GM19099 (cell line): ENCODE measurements around the gene CFL1.

ENCODE experiments used
- POLR2A ChIP-seq: IDR thresholded peaks from 3 replicates; pipeline ENCODE4 v1.6.1; 2011; ENCODE audit warnings: low read depth; ENCODE audit not compliant: insufficient read length; ENCODE audit errors: extremely low read depth

Gene CFL1

GRCh38 chr11:65892661-65893317 lies 34.8 kb upstream of the CFL1 start:
- TF ChIP-seq POLR2A = no peak

GRCh38 chr11:65891219-65892136 lies 33.5 kb upstream of the CFL1 start:
- TF ChIP-seq POLR2A = peak; percentile 16

GRCh38 chr11:65890324-65891218 lies 32.6 kb upstream of the CFL1 start, which contains the start of gene CCDC85B:
Gene CCDC85B, plus strand, starts transcription at chr11:65890673. Its CDS starts 111 bp downstream, at chr11:65890784.
- TF ChIP-seq POLR2A = peak; percentile 98

DNA sequence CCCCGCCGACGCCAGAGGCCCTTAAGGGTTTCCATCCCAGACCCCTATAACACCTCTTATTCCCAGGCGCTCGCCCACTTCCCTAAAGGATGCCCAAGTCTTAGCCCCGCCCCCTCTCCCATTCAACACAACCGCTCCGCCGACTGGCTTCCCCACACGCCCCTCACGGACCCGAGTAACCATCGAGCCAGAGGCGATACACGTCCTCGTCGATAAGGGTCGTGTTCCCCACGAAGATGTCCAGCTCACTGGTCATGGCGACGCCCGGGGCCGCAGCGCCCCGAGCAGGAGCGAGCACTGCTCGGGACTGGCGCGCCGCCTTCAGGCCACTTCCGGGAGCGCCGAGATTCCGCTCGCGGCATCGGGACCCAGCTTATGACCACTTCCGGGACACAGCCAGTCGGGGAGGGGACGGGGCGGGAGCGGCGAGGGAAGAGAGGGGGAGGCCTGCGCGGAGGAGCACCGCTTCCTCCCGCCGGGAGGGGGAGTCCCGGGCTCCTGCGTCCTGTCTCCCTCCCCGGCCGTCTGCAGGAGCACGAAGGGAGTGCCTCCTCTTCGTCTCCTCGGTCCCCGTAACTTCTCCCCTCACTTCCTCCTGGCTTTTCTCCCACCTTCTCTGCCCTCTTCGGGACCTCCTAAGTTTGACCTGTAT lies 30.3 kb upstream of the CFL1 start, which contains the start of gene FIBP:
FIBP (minus strand) TSS at position 309 of the 652 bp plus-strand sequence; CDS start at position 256, 53 bp downstream.
- TF ChIP-seq POLR2A = peak; percentile 94

DNA sequence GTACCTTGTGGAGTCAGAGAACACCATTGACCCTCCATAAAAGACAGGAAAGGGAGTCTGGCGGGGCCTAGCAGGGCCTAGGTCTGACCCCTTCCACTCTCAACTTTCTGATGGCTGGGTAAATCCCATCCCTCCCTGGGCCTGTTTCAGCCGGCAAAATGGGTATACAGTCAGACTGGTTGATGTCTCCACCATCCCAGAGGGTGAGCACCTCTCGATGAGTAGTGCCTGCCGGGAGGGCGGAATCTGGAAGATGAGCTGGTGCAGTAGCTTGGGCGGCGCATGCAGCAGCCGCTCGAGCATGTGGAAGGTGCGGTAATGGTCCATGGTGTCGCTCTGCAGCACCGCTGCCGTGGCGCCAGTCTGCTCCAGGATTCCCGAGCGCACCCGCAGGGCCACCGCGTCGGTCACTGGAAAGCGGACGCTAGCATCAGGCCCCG lies 29.8 kb upstream of the CFL1 start:
- no peak for TF ChIP-seq POLR2A

DNA sequence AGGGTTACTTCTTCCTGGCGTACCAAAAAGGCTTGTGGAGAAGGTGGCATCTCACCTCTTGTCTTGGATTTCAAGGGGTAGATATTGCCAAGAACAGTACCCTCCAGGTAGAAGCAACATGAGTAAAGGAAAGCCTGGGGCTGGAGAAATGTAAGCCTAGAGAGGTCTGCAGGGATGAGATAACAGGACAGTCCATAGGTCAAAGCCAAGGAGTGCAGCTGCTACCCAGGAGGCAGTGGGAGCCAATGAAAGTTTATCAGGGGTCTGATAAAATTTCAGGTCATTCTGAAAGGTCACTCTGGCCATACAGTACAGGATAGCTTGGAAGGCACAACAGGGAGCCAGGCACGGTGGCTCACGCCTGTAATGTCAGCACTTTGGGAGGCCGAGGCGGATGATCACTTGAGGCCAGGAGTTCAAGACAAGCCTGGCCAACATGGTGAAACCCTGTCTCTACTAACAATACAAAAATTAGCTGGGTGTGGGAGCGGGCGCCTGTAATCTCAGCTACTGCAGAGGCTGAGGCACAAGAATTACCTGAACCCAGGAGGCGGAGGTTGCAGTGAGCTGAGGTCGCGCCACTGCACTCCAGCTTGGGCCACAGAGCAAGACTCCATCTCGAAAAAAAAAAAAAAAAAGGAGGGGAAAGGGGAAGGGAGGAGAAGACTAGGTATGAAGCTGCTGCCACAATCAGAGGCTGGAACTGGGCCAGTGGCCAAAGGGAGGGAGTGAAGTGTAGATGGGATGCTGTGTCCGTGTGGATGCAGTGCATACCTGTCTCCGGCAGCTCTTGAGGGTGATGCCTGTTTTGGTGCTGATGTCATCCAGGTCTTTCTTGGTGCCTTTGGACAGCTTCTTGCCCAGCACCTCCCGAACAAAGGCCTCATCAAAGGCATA lies 29.1 kb upstream of the CFL1 start:
- no peak for TF ChIP-seq POLR2A

DNA sequence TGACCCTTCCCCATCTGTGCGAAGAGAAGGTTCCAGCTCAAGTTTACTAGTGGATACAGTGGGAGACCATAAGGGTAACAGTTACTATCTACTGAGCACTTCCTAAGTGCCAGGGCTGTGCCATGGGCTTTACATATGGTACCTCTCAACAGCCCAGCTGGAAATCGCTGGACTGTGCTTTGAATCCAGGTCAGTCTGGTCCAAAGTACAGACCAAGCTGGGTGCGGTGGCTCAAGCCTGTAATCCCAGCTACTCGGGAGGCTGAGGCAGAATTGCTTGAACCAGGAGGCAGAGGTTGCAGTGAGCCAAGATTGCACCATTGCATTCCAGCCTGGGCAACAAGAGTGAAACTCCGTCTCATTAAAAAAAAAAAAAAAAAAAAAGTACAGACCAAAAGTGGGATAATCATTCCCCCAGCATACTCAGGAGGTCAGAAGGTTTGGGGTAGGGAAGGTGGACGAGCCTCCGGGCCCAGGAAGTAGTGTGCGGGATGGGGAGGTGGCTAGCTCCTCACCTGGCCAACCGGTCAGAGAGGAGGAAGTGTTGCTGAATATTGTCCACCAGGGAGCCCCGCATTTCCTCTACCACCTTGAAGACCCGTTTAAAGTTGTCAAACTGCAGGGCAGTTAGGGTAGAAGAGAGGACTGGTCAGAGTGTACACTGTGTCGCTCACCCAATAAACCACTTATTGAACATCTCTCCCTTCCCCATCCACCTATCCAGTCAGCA lies 28.0 kb upstream of the CFL1 start:
- no peak for TF ChIP-seq POLR2A

DNA sequence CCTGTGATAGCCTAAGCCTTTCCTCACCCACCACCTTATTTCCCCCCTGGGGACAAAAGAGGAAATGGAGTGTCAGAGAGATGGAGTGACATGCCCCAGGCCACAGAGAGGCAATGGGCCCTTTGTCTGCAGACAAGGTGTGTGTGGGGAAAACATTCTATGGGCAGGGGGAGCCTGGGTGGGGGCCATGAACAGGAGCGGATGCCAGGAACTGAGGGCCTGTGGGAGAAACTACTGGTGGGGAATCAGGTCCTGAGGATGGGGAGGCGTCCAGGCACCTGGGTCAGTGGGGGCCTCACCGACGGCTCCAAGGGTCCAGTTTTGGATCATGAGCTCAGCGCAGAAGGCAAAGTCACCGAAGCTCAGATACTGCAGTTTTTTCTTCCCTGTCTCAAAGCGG lies 27.3 kb upstream of the CFL1 start:
- TF ChIP-seq POLR2A = no peak

- no peak for TF ChIP-seq POLR2A
These were observed 26.7 kb upstream of the CFL1 start for GRCh38 chr11:65884716-65885092.

DNA sequence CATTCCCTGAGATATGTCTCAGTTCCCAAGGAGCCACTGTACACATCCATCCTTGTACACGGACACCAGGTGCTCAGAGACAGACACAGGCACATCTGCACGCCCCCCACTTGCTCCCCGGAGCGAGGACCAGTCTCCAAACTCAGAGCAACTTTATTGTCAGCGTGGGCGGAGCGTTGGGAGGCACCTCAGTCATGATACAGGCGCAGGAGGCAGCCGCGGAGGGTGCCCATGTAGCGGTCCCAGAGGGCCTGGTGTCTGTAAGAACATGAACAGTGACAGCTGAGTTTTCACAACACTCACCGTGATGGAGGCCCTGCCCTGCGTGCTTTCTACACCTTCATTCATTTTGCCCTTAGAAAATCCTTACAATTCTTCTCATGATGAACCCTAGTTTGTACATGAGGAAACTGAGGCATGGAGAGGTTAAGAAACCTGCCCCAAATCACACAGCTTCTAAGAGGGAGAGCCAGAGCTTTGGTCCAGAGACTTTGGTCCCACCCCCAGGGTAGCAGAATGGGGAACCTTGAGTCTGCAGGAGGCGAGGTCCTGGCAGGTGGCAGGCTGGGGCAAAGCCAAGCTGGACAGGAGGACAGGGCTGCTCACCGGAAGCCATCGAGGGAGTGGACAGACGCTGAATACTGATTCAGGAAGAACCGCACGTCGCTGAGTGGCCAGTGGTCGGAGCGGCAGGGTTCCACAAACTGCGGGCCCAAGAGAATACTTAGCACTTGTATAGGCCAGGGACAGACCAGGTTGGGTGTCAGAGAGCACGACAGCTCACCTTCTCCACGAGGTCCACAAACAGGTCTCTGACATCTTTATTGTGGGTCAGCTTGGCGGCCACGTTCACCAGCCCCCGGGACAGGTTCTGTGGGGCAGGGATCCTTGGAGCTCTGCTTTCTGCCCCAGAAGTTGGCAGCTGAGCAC lies 26.1 kb upstream of the CFL1 start:
- TF ChIP-seq POLR2A = no peak

DNA sequence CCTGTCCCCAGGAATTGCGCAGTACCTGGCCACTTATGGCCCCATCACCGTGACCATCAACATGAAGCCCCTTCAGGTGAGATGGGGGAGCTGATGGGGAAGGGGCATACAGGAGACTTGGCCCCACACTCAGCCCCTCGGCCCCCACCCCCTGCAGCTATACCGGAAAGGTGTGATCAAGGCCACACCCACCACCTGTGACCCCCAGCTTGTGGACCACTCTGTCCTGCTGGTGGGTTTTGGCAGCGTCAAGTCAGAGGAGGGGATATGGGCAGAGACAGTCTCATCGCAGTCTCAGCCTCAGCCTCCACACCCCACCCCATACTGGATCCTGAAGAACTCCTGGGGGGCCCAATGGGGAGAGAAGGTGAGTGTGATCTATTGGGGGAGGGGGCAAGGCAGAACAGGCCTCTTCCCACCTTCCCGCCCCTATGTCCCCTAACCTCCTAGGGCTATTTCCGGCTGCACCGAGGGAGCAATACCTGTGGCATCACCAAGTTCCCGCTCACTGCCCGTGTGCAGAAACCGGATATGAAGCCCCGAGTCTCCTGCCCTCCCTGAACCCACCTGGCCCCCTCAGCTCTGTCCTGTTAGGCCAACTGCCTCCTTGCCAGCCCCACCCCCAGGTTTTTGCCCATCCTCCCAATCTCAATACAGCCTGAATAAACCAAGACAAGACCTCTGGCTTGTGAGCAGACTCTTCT lies 25.2 kb upstream of the CFL1 start:
- no peak for TF ChIP-seq POLR2A
